SK-N-SH (cell line): Measurements from ENCODE around the gene EEF1A2. TPM values are rescaled to one million over a fixed set of nuclear protein-coding genes. Genes with fewer than 3 reads are reported as not detected.

Experiments
- CTCF ChIA-PET: fragments of 300-600, 350-600 bp; formaldehyde crosslinking; extraction: SDS; loops from one replicate; lab custom pipeline; 2021; lab: Yijun Ruan, JAX
- POLR2A ChIA-PET: fragments of 350-600 bp; sonication (Branson Sonifier 250); formaldehyde crosslinking; extraction: SDS; loops from one replicate; lab custom pipeline; 2020; ENCODE audit warnings: antibody characterized with exemption, inconsistent platforms; lab: Yijun Ruan, JAX
- DNase-seq: peaks from one replicate; pipeline ENCODE4 v3.0.0; 2012
- H2AFZ ChIP-seq: fragments of 200-600 bp; sonication (generic); 2 replicates; pipeline ENCODE4 v1.8.1; 2016; ENCODE audit warnings: antibody characterized with exemption, mild to moderate bottlenecking, low read depth
- H3F3A ChIP-seq: fragments of 200-600 bp; sonication (generic); replicated peaks from 2 replicates; pipeline ENCODE3; 2016; ENCODE audit warnings: antibody characterized with exemption, mild to moderate bottlenecking; ENCODE audit not compliant: insufficient read depth
- H3K27ac ChIP-seq, 2 experiments: fragments of 200-500 bp in 1 of 2; fragments of 200-600 bp in 1 of 2; sonication (Bioruptor generic) in 1 of 2; sonication (generic), shearing (Covaris generic) in 1 of 2; 2 replicates each; pipeline versions ENCODE4 v1.5.1 to v1.6.1; 2014 to 2016; ENCODE audit warnings: low read depth in 2 of 2, inconsistent platforms in 1 of 2, low read length in 1 of 2, mild to moderate bottlenecking in 1 of 2, mixed read lengths in 1 of 2
- H3K27me3 ChIP-seq: fragments of 200-600 bp; sonication (generic), shearing (Covaris generic); 2 replicates; pipeline ENCODE4 v1.6.1; 2016; ENCODE audit warnings: mixed run types; ENCODE audit not compliant: insufficient read depth
- H3K36me3 ChIP-seq, 2 experiments: fragments of 200-500 bp in 1 of 2; fragments of 200-600 bp in 1 of 2; sonication (Bioruptor generic) in 1 of 2; sonication (generic) in 1 of 2; replicated peaks in 1 of 2; 2 replicates each; pipeline versions ENCODE3 to v1.5.1; 2014 to 2016; ENCODE audit warnings: low read length in 1 of 2, mild to moderate bottlenecking in 1 of 2; ENCODE audit not compliant: insufficient read depth in 2 of 2, control insufficient read depth in 1 of 2
- H3K4me1 ChIP-seq, 2 experiments: fragments of 200-500 bp in 1 of 2; fragments of 200-600 bp in 1 of 2; sonication (Bioruptor generic) in 1 of 2; sonication (generic), shearing (Covaris generic) in 1 of 2; 2 replicates each; pipeline versions ENCODE4 v1.5.1 to v1.6.1; 2014 to 2016; ENCODE audit warnings: low read depth in 1 of 2, low read length in 1 of 2, mixed run types in 1 of 2; ENCODE audit not compliant: insufficient read depth in 2 of 2, control insufficient read depth in 1 of 2
- H3K4me2 ChIP-seq: fragments of 200-600 bp; sonication (generic), shearing (Covaris generic); 2 replicates; pipeline ENCODE4 v1.6.1; 2017; ENCODE audit warnings: mixed run types
- H3K4me3 ChIP-seq, 2 experiments: fragments of 200-500 bp in 1 of 2; fragments of 200-600 bp in 1 of 2; sonication (Bioruptor generic) in 1 of 2; sonication (generic), shearing (Covaris generic) in 1 of 2; 2 replicates each; pipeline versions ENCODE4 v1.5.1 to v1.8.1; 2014 to 2016; ENCODE audit warnings: low read depth in 2 of 2, inconsistent platforms in 1 of 2, low read length in 1 of 2, mild to moderate bottlenecking in 1 of 2, mixed read lengths in 1 of 2, moderate library complexity in 1 of 2
- H3K79me2 ChIP-seq: fragments of 200-600 bp; sonication (generic); 2 replicates; pipeline ENCODE4 v1.8.1; 2017; ENCODE audit warnings: mild to moderate bottlenecking; ENCODE audit not compliant: insufficient read depth
- H3K9ac ChIP-seq: fragments of 200-600 bp; sonication (generic); 2 replicates; pipeline ENCODE4 v1.6.1; 2017; ENCODE audit warnings: mixed run types
- H3K9me2 ChIP-seq: fragments of 200-600 bp; sonication (generic); 2 replicates; pipeline ENCODE4 v1.6.1; 2017; ENCODE audit warnings: mixed run types
- H3K9me3 ChIP-seq: fragments of 200-600 bp; sonication (generic); 2 replicates; pipeline ENCODE4 v1.6.1; 2017; ENCODE audit warnings: mixed run types, mild to moderate bottlenecking, moderate library complexity
- H4K20me1 ChIP-seq: fragments of 200-600 bp; sonication (generic); 2 replicates; pipeline ENCODE4 v1.6.1; 2017; ENCODE audit warnings: mild to moderate bottlenecking, mixed run types; ENCODE audit not compliant: insufficient read depth
- CHD2 ChIP-seq: fragments of 150-350 bp; IDR thresholded peaks from 2 replicates; pipeline ENCODE4 v1.6.1; 2018; ENCODE audit warnings: low read length; ENCODE audit not compliant: partially characterized antibody
- FOSL2 ChIP-seq: IDR thresholded peaks from 2 replicates; pipeline ENCODE4 v1.4.0; 2012; ENCODE audit warnings: low read depth, mild to moderate bottlenecking, moderate library complexity, borderline replicate concordance
- GABPA ChIP-seq: IDR thresholded peaks from 2 replicates; pipeline ENCODE4 v1.4.0; 2012; ENCODE audit warnings: low read depth, mild to moderate bottlenecking
- JUND ChIP-seq: IDR thresholded peaks from 2 replicates; pipeline ENCODE4 v1.4.0; 2012
- MXI1 ChIP-seq: IDR thresholded peaks from 2 replicates; pipeline ENCODE4 v1.6.1; 2012; ENCODE audit warnings: mild to moderate bottlenecking, low read depth, low read length, improper control_type of control experiment
- NFIC ChIP-seq: IDR thresholded peaks from 2 replicates; pipeline ENCODE4 v1.4.0; 2012; ENCODE audit warnings: borderline replicate concordance
- NRF1 ChIP-seq: IDR thresholded peaks from 2 replicates; pipeline ENCODE4 v1.6.1; 2012; ENCODE audit warnings: low read depth, mild to moderate bottlenecking, low read length
- SIN3A ChIP-seq: IDR thresholded peaks from 2 replicates; pipeline ENCODE4 v1.6.1; 2012; ENCODE audit warnings: low read depth, mild to moderate bottlenecking, low read length, moderate library complexity, borderline replicate concordance
- TAF1 ChIP-seq: IDR thresholded peaks from 2 replicates; pipeline ENCODE4 v1.6.1; 2012; ENCODE audit warnings: low read depth, mild to moderate bottlenecking, low read length, moderate library complexity, borderline replicate concordance
- TCF12 ChIP-seq: IDR thresholded peaks from 2 replicates; pipeline ENCODE4 v1.4.0; 2012
- YY1 ChIP-seq: IDR thresholded peaks from 2 replicates; pipeline ENCODE4 v1.4.0; 2012; ENCODE audit warnings: low read depth, mild to moderate bottlenecking
- WGBS: methylation state at CpG from one replicate; pipeline ENCODE4 v1.1.6; 2017; ENCODE audit warnings: low lambda C conversion rate; 5-methylcytosine and 5-hydroxymethylcytosine counted together
- polyA plus RNA-seq, 3 experiments: library from polyadenylated mRNA; depleted of rRNA; stranded (reverse); fragments of >200 nt; gene quantifications; 2 replicates each; pipeline ENCODE4 v1.2.3, GENCODE V29; 2012
- TF ChIP-seq, protein P1 (sequence below): fragments of 200-600 bp; sonication (generic); IDR thresholded peaks from 2 replicates; pipeline ENCODE4 v1.6.1; 2017; ENCODE audit warnings: antibody characterized with exemption, mild to moderate bottlenecking, moderate library complexity
- TF ChIP-seq, protein P2 (sequence below): IDR thresholded peaks from 2 replicates; pipeline ENCODE4 v1.6.1; 2012; ENCODE audit warnings: mild to moderate bottlenecking, low read depth, low read length, moderate library complexity
- TF ChIP-seq, protein P3 (sequence below): IDR thresholded peaks from 2 replicates; pipeline ENCODE4 v1.4.0; 2012; ENCODE audit warnings: low read depth, borderline replicate concordance
- TF ChIP-seq, protein P4 (sequence below): fragments of 150-350 bp; IDR thresholded peaks from 2 replicates; pipeline ENCODE4 v1.6.1; 2017; ENCODE audit warnings: antibody characterized with exemption, low read length, low read depth, borderline replicate concordance

The EEF1A2 gene
- polyA plus RNA-seq, 1 of the 3 experiments (the other 2 are of a cell fraction): 16.5 TPM

DNA sequence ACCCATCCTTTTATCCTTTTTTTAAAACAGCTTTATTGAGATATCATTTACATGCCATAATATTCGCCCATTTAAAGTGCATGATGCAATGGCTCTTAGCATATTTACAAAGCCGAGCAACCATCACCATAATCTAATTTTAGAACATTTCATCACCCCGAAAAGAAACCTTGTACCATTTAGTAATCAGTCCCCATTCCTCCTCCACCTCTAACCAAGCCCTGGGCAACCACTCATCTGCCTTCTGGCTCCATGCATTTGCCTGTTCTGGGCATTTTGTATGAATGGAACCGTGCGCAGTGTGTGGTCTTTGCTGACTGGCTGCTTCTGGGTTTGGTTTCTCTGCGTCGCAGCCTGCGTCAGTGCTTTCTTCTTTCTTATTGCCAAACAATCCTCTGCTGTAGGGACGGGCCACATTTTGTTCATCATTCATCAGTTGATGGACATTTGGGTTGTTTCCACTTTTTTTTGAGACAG, 10.2 kb upstream of the EEF1A2 start (continued):
- no peak for TF ChIP-seq SIN3A
- TF ChIP-seq, protein P1, sequence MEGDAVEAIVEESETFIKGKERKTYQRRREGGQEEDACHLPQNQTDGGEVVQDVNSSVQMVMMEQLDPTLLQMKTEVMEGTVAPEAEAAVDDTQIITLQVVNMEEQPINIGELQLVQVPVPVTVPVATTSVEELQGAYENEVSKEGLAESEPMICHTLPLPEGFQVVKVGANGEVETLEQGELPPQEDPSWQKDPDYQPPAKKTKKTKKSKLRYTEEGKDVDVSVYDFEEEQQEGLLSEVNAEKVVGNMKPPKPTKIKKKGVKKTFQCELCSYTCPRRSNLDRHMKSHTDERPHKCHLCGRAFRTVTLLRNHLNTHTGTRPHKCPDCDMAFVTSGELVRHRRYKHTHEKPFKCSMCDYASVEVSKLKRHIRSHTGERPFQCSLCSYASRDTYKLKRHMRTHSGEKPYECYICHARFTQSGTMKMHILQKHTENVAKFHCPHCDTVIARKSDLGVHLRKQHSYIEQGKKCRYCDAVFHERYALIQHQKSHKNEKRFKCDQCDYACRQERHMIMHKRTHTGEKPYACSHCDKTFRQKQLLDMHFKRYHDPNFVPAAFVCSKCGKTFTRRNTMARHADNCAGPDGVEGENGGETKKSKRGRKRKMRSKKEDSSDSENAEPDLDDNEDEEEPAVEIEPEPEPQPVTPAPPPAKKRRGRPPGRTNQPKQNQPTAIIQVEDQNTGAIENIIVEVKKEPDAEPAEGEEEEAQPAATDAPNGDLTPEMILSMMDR: no peak
- TF ChIP-seq NRF1: no peak

DNA sequence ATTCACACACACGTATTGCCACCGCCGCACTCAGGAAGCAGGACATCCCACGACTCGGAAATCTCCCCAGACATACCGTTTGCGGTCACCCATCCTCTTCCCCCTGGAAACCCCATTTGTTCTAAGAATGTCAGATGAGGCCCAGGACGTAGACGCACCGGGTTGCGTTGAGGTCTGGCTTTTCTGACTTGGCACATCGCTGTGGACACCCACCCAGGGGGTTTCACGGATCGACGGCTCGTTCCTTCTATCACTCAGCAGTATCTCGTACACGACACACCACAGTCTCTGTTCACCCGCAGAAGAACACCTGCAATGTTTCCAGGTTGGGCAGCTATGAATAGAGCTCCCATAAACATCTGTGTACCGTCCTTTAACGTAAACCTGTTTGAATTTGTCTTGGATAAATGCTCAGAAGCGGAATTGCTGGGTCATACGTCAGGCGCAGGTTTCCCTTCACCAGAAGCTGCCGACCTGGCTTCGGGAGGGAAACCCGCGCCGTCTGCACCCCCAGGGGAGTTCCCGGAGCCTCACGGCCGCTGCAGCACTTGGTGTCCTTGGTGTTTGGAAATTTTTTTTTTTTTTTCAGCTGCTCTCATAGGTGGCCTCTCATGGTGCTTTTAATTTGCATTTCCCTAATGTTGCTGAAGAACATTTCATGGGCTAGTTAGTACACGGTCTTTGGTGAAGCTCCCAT, 9.3 kb upstream of the EEF1A2 start:
- H3K9me2 ChIP-seq: no peaks in the 10 kb centered on the region
- no peak overlapping the region for H3K27ac ChIP-seq
- TF ChIP-seq, protein P2, sequence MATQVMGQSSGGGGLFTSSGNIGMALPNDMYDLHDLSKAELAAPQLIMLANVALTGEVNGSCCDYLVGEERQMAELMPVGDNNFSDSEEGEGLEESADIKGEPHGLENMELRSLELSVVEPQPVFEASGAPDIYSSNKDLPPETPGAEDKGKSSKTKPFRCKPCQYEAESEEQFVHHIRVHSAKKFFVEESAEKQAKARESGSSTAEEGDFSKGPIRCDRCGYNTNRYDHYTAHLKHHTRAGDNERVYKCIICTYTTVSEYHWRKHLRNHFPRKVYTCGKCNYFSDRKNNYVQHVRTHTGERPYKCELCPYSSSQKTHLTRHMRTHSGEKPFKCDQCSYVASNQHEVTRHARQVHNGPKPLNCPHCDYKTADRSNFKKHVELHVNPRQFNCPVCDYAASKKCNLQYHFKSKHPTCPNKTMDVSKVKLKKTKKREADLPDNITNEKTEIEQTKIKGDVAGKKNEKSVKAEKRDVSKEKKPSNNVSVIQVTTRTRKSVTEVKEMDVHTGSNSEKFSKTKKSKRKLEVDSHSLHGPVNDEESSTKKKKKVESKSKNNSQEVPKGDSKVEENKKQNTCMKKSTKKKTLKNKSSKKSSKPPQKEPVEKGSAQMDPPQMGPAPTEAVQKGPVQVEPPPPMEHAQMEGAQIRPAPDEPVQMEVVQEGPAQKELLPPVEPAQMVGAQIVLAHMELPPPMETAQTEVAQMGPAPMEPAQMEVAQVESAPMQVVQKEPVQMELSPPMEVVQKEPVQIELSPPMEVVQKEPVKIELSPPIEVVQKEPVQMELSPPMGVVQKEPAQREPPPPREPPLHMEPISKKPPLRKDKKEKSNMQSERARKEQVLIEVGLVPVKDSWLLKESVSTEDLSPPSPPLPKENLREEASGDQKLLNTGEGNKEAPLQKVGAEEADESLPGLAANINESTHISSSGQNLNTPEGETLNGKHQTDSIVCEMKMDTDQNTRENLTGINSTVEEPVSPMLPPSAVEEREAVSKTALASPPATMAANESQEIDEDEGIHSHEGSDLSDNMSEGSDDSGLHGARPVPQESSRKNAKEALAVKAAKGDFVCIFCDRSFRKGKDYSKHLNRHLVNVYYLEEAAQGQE: no peak
- no peak for TF ChIP-seq CHD2
- TF ChIP-seq TCF12: no peak
- TF ChIP-seq MXI1: no peak
- TF ChIP-seq TAF1: no peak
- TF ChIP-seq FOSL2: no peak
- TF ChIP-seq, protein P3, sequence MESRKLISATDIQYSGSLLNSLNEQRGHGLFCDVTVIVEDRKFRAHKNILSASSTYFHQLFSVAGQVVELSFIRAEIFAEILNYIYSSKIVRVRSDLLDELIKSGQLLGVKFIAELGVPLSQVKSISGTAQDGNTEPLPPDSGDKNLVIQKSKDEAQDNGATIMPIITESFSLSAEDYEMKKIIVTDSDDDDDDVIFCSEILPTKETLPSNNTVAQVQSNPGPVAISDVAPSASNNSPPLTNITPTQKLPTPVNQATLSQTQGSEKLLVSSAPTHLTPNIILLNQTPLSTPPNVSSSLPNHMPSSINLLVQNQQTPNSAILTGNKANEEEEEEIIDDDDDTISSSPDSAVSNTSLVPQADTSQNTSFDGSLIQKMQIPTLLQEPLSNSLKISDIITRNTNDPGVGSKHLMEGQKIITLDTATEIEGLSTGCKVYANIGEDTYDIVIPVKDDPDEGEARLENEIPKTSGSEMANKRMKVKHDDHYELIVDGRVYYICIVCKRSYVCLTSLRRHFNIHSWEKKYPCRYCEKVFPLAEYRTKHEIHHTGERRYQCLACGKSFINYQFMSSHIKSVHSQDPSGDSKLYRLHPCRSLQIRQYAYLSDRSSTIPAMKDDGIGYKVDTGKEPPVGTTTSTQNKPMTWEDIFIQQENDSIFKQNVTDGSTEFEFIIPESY: no peak
- TF ChIP-seq, protein P4, sequence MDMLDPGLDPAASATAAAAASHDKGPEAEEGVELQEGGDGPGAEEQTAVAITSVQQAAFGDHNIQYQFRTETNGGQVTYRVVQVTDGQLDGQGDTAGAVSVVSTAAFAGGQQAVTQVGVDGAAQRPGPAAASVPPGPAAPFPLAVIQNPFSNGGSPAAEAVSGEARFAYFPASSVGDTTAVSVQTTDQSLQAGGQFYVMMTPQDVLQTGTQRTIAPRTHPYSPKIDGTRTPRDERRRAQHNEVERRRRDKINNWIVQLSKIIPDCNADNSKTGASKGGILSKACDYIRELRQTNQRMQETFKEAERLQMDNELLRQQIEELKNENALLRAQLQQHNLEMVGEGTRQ: no peak
- no peak for TF ChIP-seq YY1
- no peak for TF ChIP-seq JUND
- TF ChIP-seq GABPA: no peak
- TF ChIP-seq NRF1: no peak
- no peak for TF ChIP-seq NFIC
- no peaks in the 10 kb centered on the region for H3K27me3 ChIP-seq
- ChIA-PET POLR2A (no interaction called here), CTCF (interaction anchor here (0.6 to 2.0 kb wide), 3 partner anchors 8 to 13 kb away, joined by 3 to 9 read pairs (median 5); partner anchors contain the start of gene PPDPF)
- no peak for DNase-seq
- H3K4me3 ChIP-seq: no peak overlapping the region
- no peaks in the 10 kb centered on the region for H3K79me2 ChIP-seq
- 86% methylated on average over 32 of the region's 33 CpGs for WGBS
- no peaks in the 10 kb centered on the region for H3K9me3 ChIP-seq
- H3K36me3 ChIP-seq: no peaks in the 10 kb centered on the region
- peaks cover 0 to 4% of the 10 kb centered on the region in 2 experiments; a peak in 1 of 4 replicates for H3K4me1 ChIP-seq
- no peaks in the 10 kb centered on the region for H4K20me1 ChIP-seq
- H2AFZ ChIP-seq: no peak overlapping the region
- H3F3A ChIP-seq: no peaks in the 10 kb centered on the region
- H3K9ac ChIP-seq: no peak overlapping the region
- H3K4me2 ChIP-seq: no peak overlapping the region
